A549 (cell line): ENCODE data around the gene ITPRID1.

ENCODE experiments used
- CEBPB ChIP-seq, 2 experiments: fragments of >200 bp in 1 of 2; sonication (Bioruptor Twin) in 1 of 2; formaldehyde crosslinking in 1 of 2; IDR thresholded peaks; 2 replicates each; pipeline ENCODE4 v1.6.1; 2012 to 2016
- CHD4 ChIP-seq: fragments of 200-600 bp; sonication (generic); IDR thresholded peaks from 2 replicates; pipeline ENCODE4 v1.6.1; 2016; ENCODE audit warnings: antibody characterized with exemption, mild to moderate bottlenecking, borderline replicate concordance
- CTCF ChIP-seq: fragments of >200 bp; sonication (Bioruptor Twin); formaldehyde crosslinking; IDR thresholded peaks from 3 replicates; pipeline ENCODE4 v1.5.1; 2016
- GATA3 ChIP-seq: IDR thresholded peaks from 2 replicates; pipeline ENCODE4 v1.6.1; 2012; ENCODE audit warnings: borderline replicate concordance
- HMGXB4 ChIP-seq: fragments of 250-450 bp; sonication (Bioruptor Pico); IDR thresholded peaks from 2 replicates; pipeline ENCODE4 v1.5.0; 2021; ENCODE audit warnings: mild to moderate bottlenecking, moderate library complexity, borderline replicate concordance
- HOXA7 ChIP-seq: fragments of 250-450 bp; sonication (Bioruptor Pico); IDR thresholded peaks from 2 replicates; pipeline ENCODE4 v1.5.0; 2020; ENCODE audit warnings: mild to moderate bottlenecking, moderate library complexity
- MAZ ChIP-seq: fragments of 150-350 bp; IDR thresholded peaks from 2 replicates; pipeline ENCODE4 v1.6.1; 2014; ENCODE audit warnings: antibody characterized with exemption, low read depth, low read length, borderline replicate concordance
- NPAS2 ChIP-seq: fragments of 250-450 bp; sonication (Bioruptor Pico); IDR thresholded peaks from 2 replicates; pipeline ENCODE4 v1.8.0; 2022; ENCODE audit warnings: mild to moderate bottlenecking, moderate library complexity, borderline replicate concordance
- NR3C1 ChIP-seq: fragments of >200 bp; sonication (Bioruptor Twin); formaldehyde crosslinking; IDR thresholded peaks from 3 replicates; pipeline ENCODE4 v1.6.1; 2017
- PHF8 ChIP-seq: fragments of 200-600 bp; sonication (generic); IDR thresholded peaks from 2 replicates; pipeline ENCODE4 v1.6.1; 2016; ENCODE audit warnings: low read depth, mild to moderate bottlenecking, antibody characterized with exemption, moderate library complexity, borderline replicate concordance
- POLR2A ChIP-seq: IDR thresholded peaks from 2 replicates; pipeline ENCODE4 v1.6.1; 2012; ENCODE audit warnings: mild to moderate bottlenecking, low read length
- RAD21 ChIP-seq, 2 experiments: fragments of >200 bp in 1 of 2; sonication (Bioruptor Twin) in 1 of 2; formaldehyde crosslinking in 1 of 2; IDR thresholded peaks in 1 of 2; conservative IDR thresholded peaks in 1 of 2; 2 replicates in 1 of 2; 3 replicates in 1 of 2; pipeline ENCODE4 v1.6.1; 2012 to 2018; ENCODE audit warnings: inconsistent platforms in 1 of 2
- REST ChIP-seq: fragments of 200-600 bp; sonication (generic); IDR thresholded peaks from 2 replicates; pipeline ENCODE4 v1.6.1; 2016; ENCODE audit warnings: antibody characterized with exemption, mild to moderate bottlenecking, moderate library complexity
- TP53 ChIP-seq: fragments of 250-450 bp; sonication (Bioruptor Pico); IDR thresholded peaks from 2 replicates; pipeline ENCODE4 v1.5.0; 2021; ENCODE audit warnings: mild to moderate bottlenecking, moderate library complexity

- no peak for TF ChIP-seq CTCF
- TF ChIP-seq POLR2A = no peak
- TF ChIP-seq PHF8 = no peak
- no peak for TF ChIP-seq CEBPB (IDR thresholded peaks at IDR 0.05)
- no peak for TF ChIP-seq CHD4
- TF ChIP-seq NR3C1 = no peak
- TF ChIP-seq MAZ = no peak
- TF ChIP-seq NPAS2 (CRISPR knock-in tag) = no peak
- no peak for TF ChIP-seq RAD21 (conservative IDR thresholded peaks at IDR 0.05 in 1 of 2, IDR thresholded peaks at IDR 0.05 in 1 of 2)
- TF ChIP-seq GATA3 = no peak
- TF ChIP-seq REST = no peak
- no peak for TF ChIP-seq TP53 (CRISPR knock-in tag)
- TF ChIP-seq HMGXB4 (CRISPR knock-in tag) = no peak
- no peak for TF ChIP-seq HOXA7 (CRISPR knock-in tag)
Measured at GRCh38 chr7:31513790-31514189, at the start of gene ITPRID1.
